Gastrocnemius medialis (tissue), 4 donors: ENCODE results near the gene NCOA3. TPM values are rescaled to one million over a fixed set of nuclear protein-coding genes. Genes with fewer than 3 reads are reported as not detected.

Source experiments
- ATAC-seq, 2 donors: fragments of 150-250 bp; one replicate each; pipeline ENCODE4 v1.9.1; 2016
- DNase-seq, 2 donors: peaks; one replicate each; pipeline ENCODE4 v3.0.0-alpha.2; 2019
- H3K27ac ChIP-seq, 4 donors: fragments of 200-600 bp; sonication (generic); 1 replicate in 1 of 4; 2 replicates in 3 of 4; pipeline ENCODE4 v1.5.1; 2016 to 2018; ENCODE audit warnings: mild to moderate bottlenecking in 2 of 4, moderate library complexity in 1 of 4
- H3K27me3 ChIP-seq, 3 donors: fragments of 200-600 bp; sonication (generic) in 2 of 3; 1 replicate in 1 of 3; 2 replicates in 2 of 3; pipeline versions ENCODE4 v1.5.1 to v1.6.0; 2016 to 2019; ENCODE audit warnings: mild to moderate bottlenecking in 1 of 3, moderate library complexity in 1 of 3
- H3K36me3 ChIP-seq, 2 donors: fragments of 200-600 bp; sonication (generic) in 1 of 2; one replicate each; pipeline ENCODE4 v1.5.1; 2017 to 2018
- H3K4me1 ChIP-seq, 2 donors: fragments of 200-600 bp; sonication (generic) in 1 of 2; one replicate each; pipeline ENCODE4 v1.5.1; 2016 to 2017; ENCODE audit warnings: mild to moderate bottlenecking in 2 of 2
- H3K4me3 ChIP-seq, 4 donors: fragments of 200-600 bp; sonication (generic) in 3 of 4; 1 replicate in 1 of 4; 2 replicates in 3 of 4; pipeline ENCODE4 v1.5.1; 2016 to 2019; ENCODE audit warnings: mild to moderate bottlenecking in 2 of 4
- H3K9me3 ChIP-seq, 3 donors: fragments of 200-600 bp; sonication (generic) in 2 of 3; 1 replicate in 1 of 3; 2 replicates in 2 of 3; pipeline ENCODE4 v1.5.1; 2016 to 2019
- CTCF ChIP-seq, 5 experiments: fragments of 450-650 bp in 3 of 5; fragments of 200-600 bp in 2 of 5; sonication (generic) in 2 of 5; IDR thresholded peaks in 4 of 5; conservative IDR thresholded peaks in 1 of 5; 1 replicate in 4 of 5; 2 replicates in 1 of 5; pipeline ENCODE4 v1.5.1; 2016 to 2019; ENCODE audit warnings: antibody characterized with exemption in 5 of 5, mild to moderate bottlenecking in 3 of 5, moderate library complexity in 3 of 5
- POLR2A ChIP-seq, 2 donors: fragments of 450-650 bp; IDR thresholded peaks; one replicate each; pipeline ENCODE4 v1.6.1; 2017; ENCODE audit warnings: antibody characterized with exemption in 2 of 2, mild to moderate bottlenecking in 2 of 2, moderate library complexity in 2 of 2
- in situ Hi-C, 4 donors: fragments of 200-750 bp; cut with MboI; loops; one replicate each; pipeline versions ENCODE4 v1.15.0 to v1.8.0; 2017; ENCODE audit warnings: low sequenced_read_pairs in 4 of 4
- intact Hi-C: fragments of 100-400 bp; cut with DNase I; formaldehyde crosslinking; loops from one replicate; pipeline ENCODE4 v1.15.1; 2023; ENCODE audit warnings: low total_unique reads
- total RNA-seq, 4 donors: library from RNA; depleted of rRNA; stranded (reverse); fragments of >200 nt; gene quantifications; one replicate each; pipeline versions ENCODE4 v1.1.0 to v1.2.3, GENCODE V29; 2016

The NCOA3 gene
- total RNA-seq, 4 donors from 2014 or later: 52.5 to 86.1 (median 70.1) TPM

DNA sequence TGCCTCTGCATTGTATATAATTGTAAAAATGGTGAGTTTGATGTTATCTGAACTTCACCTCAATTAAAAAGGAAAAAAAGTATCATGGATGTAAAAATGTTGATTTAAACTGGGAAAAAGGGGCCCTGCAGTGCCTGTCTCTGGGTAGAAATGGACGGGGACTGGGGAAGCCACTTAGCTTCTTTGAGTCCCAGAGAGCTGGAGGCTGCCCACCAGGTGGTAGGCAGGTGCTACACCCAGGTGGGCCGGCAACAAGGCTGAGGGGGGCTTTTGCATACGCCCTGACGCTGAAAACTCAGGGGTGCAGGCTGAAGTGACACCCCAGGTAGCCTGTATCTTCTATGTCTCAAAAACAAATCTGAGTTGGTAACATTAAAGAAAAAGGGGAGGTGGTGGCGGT, 165.4 kb downstream of the NCOA3 start:
- ATAC-seq (no peak), DNase-seq (no peak)
- Histone ChIP-seq H3K36me3 (no peaks in the 10 kb centered on the region), H3K9me3 (no peaks in the 10 kb centered on the region), H3K27ac (no peak overlapping the region), H3K4me3 (no peak overlapping the region), H3K27me3 (no peaks in the 10 kb centered on the region), H3K4me1 (no peaks in the 10 kb centered on the region)
- no peak for TF ChIP-seq CTCF (IDR thresholded peaks at IDR 0.05 in 4 of 5, conservative IDR thresholded peaks at IDR 0.05 in 1 of 5)
- TF ChIP-seq POLR2A (IDR thresholded peaks at IDR 0.05): no peak
- in situ Hi-C loops: loop anchor here in 1 of 4 donors (5.0 kb wide), 1 partner anchor 950 kb away; no protein-coding TSS in a partner anchor
- intact Hi-C loops: no loop called here

GRCh38 chr20:47667531-47668312, 166.0 kb downstream of the NCOA3 start:
- in situ Hi-C loops: loop anchor here in 1 of 4 donors (5.0 kb wide), 1 partner anchor 950 kb away; no protein-coding TSS in a partner anchor
- Histone ChIP-seq H3K4me1 (no peaks in the 10 kb centered on the region), H3K9me3 (no peaks in the 10 kb centered on the region), H3K27me3 (no peaks in the 10 kb centered on the region), H3K4me3 (no peak overlapping the region), H3K36me3 (no peaks in the 10 kb centered on the region), H3K27ac (no peak overlapping the region)
- ATAC-seq: no peak
- DNase-seq: no peak
- TF ChIP-seq CTCF (IDR thresholded peaks at IDR 0.05 in 4 of 5, conservative IDR thresholded peaks at IDR 0.05 in 1 of 5) (no peak), POLR2A (IDR thresholded peaks at IDR 0.05) (no peak)
- intact Hi-C loops: no loop called here

GRCh38 chr20:47668313-47669151, 166.8 kb downstream of the NCOA3 start:
- no peak for ATAC-seq
- no peaks in the 10 kb centered on the region for H3K9me3 ChIP-seq
- in situ Hi-C loops (loop anchor here in 1 of 4 donors (5.0 kb wide), 1 partner anchor 949 kb away; no protein-coding TSS in a partner anchor), intact Hi-C loops (no loop called here)
- no peaks in the 10 kb centered on the region for H3K36me3 ChIP-seq
- DNase-seq: no peak
- no peak overlapping the region for H3K4me3 ChIP-seq
- TF ChIP-seq CTCF (IDR thresholded peaks at IDR 0.05 in 4 of 5, conservative IDR thresholded peaks at IDR 0.05 in 1 of 5): no peak
- no peak for TF ChIP-seq POLR2A (IDR thresholded peaks at IDR 0.05)
- no peaks in the 10 kb centered on the region for H3K4me1 ChIP-seq
- H3K27ac ChIP-seq: no peak overlapping the region
- H3K27me3 ChIP-seq: no peaks in the 10 kb centered on the region

GRCh38 chr20:47669152-47669425, 167.4 kb downstream of the NCOA3 start:
- intact Hi-C loops: no loop called here
- in situ Hi-C loops: loop anchor here in 1 of 4 donors (5.0 kb wide), 1 partner anchor 948 kb away; no protein-coding TSS in a partner anchor

More at GRCh38 chr20:47669152-47669425, 167.4 kb downstream of the NCOA3 start:
- ATAC-seq (no peak), DNase-seq (no peak)
- H3K27me3 ChIP-seq: no peaks in the 10 kb centered on the region
- H3K4me1 ChIP-seq: no peaks in the 10 kb centered on the region
- H3K36me3 ChIP-seq: no peaks in the 10 kb centered on the region
- no peak overlapping the region for H3K27ac ChIP-seq
- H3K9me3 ChIP-seq: no peaks in the 10 kb centered on the region
- TF ChIP-seq CTCF (IDR thresholded peaks at IDR 0.05 in 4 of 5, conservative IDR thresholded peaks at IDR 0.05 in 1 of 5): no peak
- no peak for TF ChIP-seq POLR2A (IDR thresholded peaks at IDR 0.05)
- H3K4me3 ChIP-seq: no peak overlapping the region
